ENCODE measurements around the gene NEK2. TPM values are rescaled to one million over a fixed set of nuclear protein-coding genes. Genes with fewer than 3 reads are reported as not detected.

The NEK2 gene
- total RNA-seq, 1 experiment from 2014 or later, result 17.6 TPM

DNA sequence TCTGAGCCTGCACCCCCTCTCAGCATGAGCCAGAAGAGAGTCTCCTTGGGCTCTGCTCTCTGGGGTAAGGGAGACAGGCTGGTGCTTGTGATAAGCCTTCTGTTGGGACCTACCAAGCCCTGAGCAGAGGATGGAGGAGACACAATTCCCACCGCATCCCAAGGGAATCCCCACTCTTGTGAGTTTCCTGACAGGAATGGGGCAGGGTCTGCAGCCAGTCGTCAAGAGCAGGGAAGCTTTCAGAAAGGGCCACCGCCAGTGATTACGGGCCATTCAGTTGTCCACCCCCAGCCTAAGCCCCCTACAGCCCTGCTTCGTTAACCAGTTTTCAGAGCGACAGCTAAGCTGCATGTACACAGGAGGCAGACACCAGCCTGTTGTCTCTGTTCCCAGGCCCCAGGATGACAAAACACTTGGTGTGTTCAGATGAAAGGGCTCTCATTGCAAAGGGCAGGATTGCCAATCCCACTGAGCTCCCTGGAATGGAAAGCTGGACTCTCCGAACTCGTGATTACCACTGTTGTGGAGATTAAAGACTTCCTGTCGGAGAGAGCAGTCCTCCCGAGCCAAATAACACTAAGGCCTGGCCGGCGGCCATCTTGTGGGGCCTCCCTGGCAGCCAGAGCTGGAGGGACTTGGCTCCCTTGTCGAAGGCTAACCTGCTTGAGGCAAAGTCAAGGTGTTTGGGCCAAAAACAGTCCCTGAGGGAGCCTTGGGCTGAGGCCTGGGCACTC lies 59.0 kb downstream of the NEK2 start:
- Mint-ChIP-seq H3K9me3 (no peaks in the 10 kb centered on the region), H3K4me1 (peaks cover 0 to 5% of the 10 kb centered on the region in 2 experiments; a peak in 1 of 4 replicates), H3K27ac (no peak overlapping the region), H3K27me3 (ENCODE audit: low read depth) (no peaks in the 10 kb centered on the region), H3K36me3 (ENCODE audit: insufficient read depth in 1 of 3, low read depth in 3 of 3) (no peaks in the 10 kb centered on the region), H3K4me3 (no peak overlapping the region)
- H2AK5ac ChIP-seq (ENCODE audit: insufficient read length, low read length), result no peak overlapping the region
- no peak overlapping the region for H3K4ac ChIP-seq (ENCODE audit: low read depth, low read length)
- no peaks in the 10 kb centered on the region for H3K9me3 ChIP-seq (ENCODE audit: control insufficient read depth, low read depth, low read length)
- H3K56ac ChIP-seq (ENCODE audit: insufficient read length, low read depth, low read length), result no peak overlapping the region
- H3K14ac ChIP-seq (ENCODE audit: insufficient read depth, low read length), result no peak overlapping the region
- WGBS (ENCODE audit: extremely low coverage, insufficient read length, low lambda C conversion rate), result no CpG with 5 or more reads among the region's 13 CpGs
- H3T11ph ChIP-seq (ENCODE audit: low read length), result no peak overlapping the region
- H3K4me2 ChIP-seq (ENCODE audit: insufficient read depth, insufficient read length, low read length), result no peak overlapping the region
- no peak overlapping the region for H2BK120ac ChIP-seq (ENCODE audit: low read depth, low read length, poor library complexity, severe bottlenecking)
- no peak overlapping the region for H3K18ac ChIP-seq (ENCODE audit: insufficient read length, low read depth, low read length)
- H3K27me3 ChIP-seq (ENCODE audit: insufficient read depth, low read length), result no peaks in the 10 kb centered on the region
- no peak overlapping the region for H2BK5ac ChIP-seq (ENCODE audit: insufficient read length, low read length)
- no peak overlapping the region for H2BK12ac ChIP-seq (ENCODE audit: insufficient read length, low read depth, low read length)
- no peaks in the 10 kb centered on the region for H3K79me2 ChIP-seq (ENCODE audit: insufficient read depth, low read length)
- TF ChIP-seq, protein P1, sequence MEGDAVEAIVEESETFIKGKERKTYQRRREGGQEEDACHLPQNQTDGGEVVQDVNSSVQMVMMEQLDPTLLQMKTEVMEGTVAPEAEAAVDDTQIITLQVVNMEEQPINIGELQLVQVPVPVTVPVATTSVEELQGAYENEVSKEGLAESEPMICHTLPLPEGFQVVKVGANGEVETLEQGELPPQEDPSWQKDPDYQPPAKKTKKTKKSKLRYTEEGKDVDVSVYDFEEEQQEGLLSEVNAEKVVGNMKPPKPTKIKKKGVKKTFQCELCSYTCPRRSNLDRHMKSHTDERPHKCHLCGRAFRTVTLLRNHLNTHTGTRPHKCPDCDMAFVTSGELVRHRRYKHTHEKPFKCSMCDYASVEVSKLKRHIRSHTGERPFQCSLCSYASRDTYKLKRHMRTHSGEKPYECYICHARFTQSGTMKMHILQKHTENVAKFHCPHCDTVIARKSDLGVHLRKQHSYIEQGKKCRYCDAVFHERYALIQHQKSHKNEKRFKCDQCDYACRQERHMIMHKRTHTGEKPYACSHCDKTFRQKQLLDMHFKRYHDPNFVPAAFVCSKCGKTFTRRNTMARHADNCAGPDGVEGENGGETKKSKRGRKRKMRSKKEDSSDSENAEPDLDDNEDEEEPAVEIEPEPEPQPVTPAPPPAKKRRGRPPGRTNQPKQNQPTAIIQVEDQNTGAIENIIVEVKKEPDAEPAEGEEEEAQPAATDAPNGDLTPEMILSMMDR (conservative IDR thresholded peaks at IDR 0.05), result no peak
- H3K79me1 ChIP-seq (ENCODE audit: insufficient read depth, low read depth, low read length, poor library complexity, severe bottlenecking), result no peaks in the 10 kb centered on the region
- no peak overlapping the region for H2BK20ac ChIP-seq (ENCODE audit: low read depth, low read length, poor library complexity, severe bottlenecking)
- no peaks in the 10 kb centered on the region for H4K20me1 ChIP-seq (ENCODE audit: control insufficient read depth, insufficient read depth, insufficient read length)
- H2BK15ac ChIP-seq (ENCODE audit: low read depth, low read length), result no peak overlapping the region
- H3K23ac ChIP-seq (ENCODE audit: insufficient read length, low read depth, low read length), result no peak overlapping the region
- no peaks in the 10 kb centered on the region for H3K23me2 ChIP-seq (ENCODE audit: insufficient read length, low read depth, low read length, poor library complexity, severe bottlenecking)
- DNase-seq, result no peak
- no peak overlapping the region for H3K9ac ChIP-seq (ENCODE audit: extremely low read depth, insufficient read length, low read length)
- no peak overlapping the region for H2AFZ ChIP-seq (ENCODE audit: low read length)
- no peak overlapping the region for H4K91ac ChIP-seq (ENCODE audit: insufficient read length, low read depth, low read length)
- no peak overlapping the region for H4K8ac ChIP-seq (replicated peaks; ENCODE audit: insufficient read length, low read depth, low read length)
- H3K27ac ChIP-seq (ENCODE audit: insufficient read length, low read depth, low read length), result no peak overlapping the region
- no peak overlapping the region for H4K5ac ChIP-seq (ENCODE audit: insufficient read length, low read depth, low read length)
- H3K4me1 ChIP-seq (ENCODE audit: insufficient read depth, low read length), result no peaks in the 10 kb centered on the region
